HCT116 (cell line): ENCODE data around the gene DPH5. TPM values are rescaled to one million over a fixed set of nuclear protein-coding genes. Genes with fewer than 3 reads are reported as not detected.

Source experiments
- ATAC-seq: fragments of 200-7000 bp; cut with Tn5 transposase; 2 replicates; pipeline ENCODE4 v1.9.1; 2020; ENCODE audit warnings: mild to moderate bottlenecking, moderate library complexity
- BruUV-seq: library from RNA; stranded (reverse); fragments of 400-500 nt; replicated peaks from 2 replicates; lab custom pipeline; 2021; lab: Mats Ljungman, UMichigan
- CTCF ChIA-PET: fragments of 300-600 bp; sonication (Branson Sonifier 250); formaldehyde crosslinking; loops from one replicate; lab custom pipeline; 2021; ENCODE audit warnings: antibody characterized with exemption; lab: Charles Lee
- POLR2A ChIA-PET: fragments of 300-600, 350-600 bp; sonication (Branson Sonifier 250); formaldehyde crosslinking; loops from one replicate; lab custom pipeline; 2021; ENCODE audit warnings: antibody characterized with exemption; lab: Charles Lee
- RAD21 ChIA-PET, 2 experiments: fragments of 300-600 bp; sonication (Branson Sonifier 250); formaldehyde crosslinking; loops; one replicate each; lab custom pipeline; 2023; ENCODE audit warnings: low total read pairs in 2 of 2; ENCODE audit not compliant: uncharacterized antibody in 2 of 2, unreplicated experiment in 2 of 2, low non-redundant PET in 1 of 2; lab: Charles Lee
- DNase-seq: peaks from one replicate; pipeline ENCODE4 v3.0.0-alpha.2; 2010; ENCODE audit warnings: low read depth, low spot score
- H2AFZ ChIP-seq: fragments of 200-600 bp; shearing (Covaris generic), sonication (generic); 2 replicates; pipeline ENCODE4 v1.6.1; 2017; ENCODE audit warnings: low read depth, mixed run types, mixed read lengths, antibody characterized with exemption, low read length; ENCODE audit not compliant: poor library complexity, severe bottlenecking
- H3K27ac ChIP-seq: 2 replicates; pipeline ENCODE4 v1.5.1; 2012; ENCODE audit warnings: low read depth, low read length
- H3K27me3 ChIP-seq: fragments of 200-600 bp; sonication (generic); 2 replicates; pipeline ENCODE4 v1.6.1; 2016; ENCODE audit warnings: mixed run types, low read length, mixed read lengths; ENCODE audit not compliant: insufficient read depth
- H3K36me3 ChIP-seq, 2 experiments: fragments of 200-500 bp in 1 of 2; fragments of 200-600 bp in 1 of 2; sonication (Bioruptor generic) in 1 of 2; sonication (generic) in 1 of 2; 2 replicates each; pipeline versions ENCODE4 v1.5.1 to v1.6.1; 2014 to 2016; ENCODE audit warnings: low read length in 2 of 2, inconsistent platforms in 1 of 2, mixed read lengths in 1 of 2, mixed run types in 1 of 2; ENCODE audit not compliant: insufficient read depth in 2 of 2, control insufficient read depth in 1 of 2
- H3K4me1 ChIP-seq, 2 experiments: fragments of 200-600 bp in 1 of 2; sonication (generic) in 1 of 2; 2 replicates each; pipeline versions ENCODE4 v1.5.1 to v1.6.1; 2012 to 2017; ENCODE audit warnings: low read length in 2 of 2, inconsistent platforms in 1 of 2, mild to moderate bottlenecking in 1 of 2, mixed read lengths in 1 of 2, mixed run types in 1 of 2, moderate library complexity in 1 of 2; ENCODE audit not compliant: insufficient read depth in 2 of 2, control insufficient read depth in 1 of 2
- H3K4me2 ChIP-seq: fragments of 200-600 bp; sonication (generic); 2 replicates; pipeline ENCODE4 v1.6.1; 2017; ENCODE audit warnings: mixed run types, low read length, mixed read lengths
- H3K4me3 ChIP-seq, 2 experiments: fragments of 200-600 bp in 1 of 2; sonication (generic) in 1 of 2; replicated peaks in 1 of 2; 2 replicates each; pipeline ENCODE4 v1.5.1; 2011 to 2016; ENCODE audit warnings: low read length in 2 of 2, control low read depth in 1 of 2, low read depth in 1 of 2, mild to moderate bottlenecking in 1 of 2, mixed read lengths in 1 of 2, mixed run types in 1 of 2
- H3K79me2 ChIP-seq: fragments of 200-600 bp; sonication (generic); 2 replicates; pipeline ENCODE4 v1.6.1; 2017; ENCODE audit warnings: mild to moderate bottlenecking, mixed run types, low read length, moderate library complexity, mixed read lengths; ENCODE audit not compliant: insufficient read depth
- H3K9ac ChIP-seq: fragments of 200-600 bp; sonication (generic); 2 replicates; pipeline ENCODE4 v1.6.1; 2016; ENCODE audit warnings: low read length, mixed read lengths
- H3K9me2 ChIP-seq: fragments of 200-600 bp; sonication (generic), shearing (Covaris generic); 2 replicates; pipeline ENCODE4 v1.6.1; 2017; ENCODE audit warnings: mixed run types, mild to moderate bottlenecking, moderate library complexity; ENCODE audit not compliant: insufficient read depth
- H3K9me3 ChIP-seq, 2 experiments: fragments of 200-500 bp in 1 of 2; fragments of 200-600 bp in 1 of 2; sonication (Bioruptor generic) in 1 of 2; sonication (generic) in 1 of 2; 2 replicates each; pipeline ENCODE4 v1.6.1; 2014 to 2017; ENCODE audit warnings: low read length in 2 of 2, mixed read lengths in 2 of 2, inconsistent platforms in 1 of 2, low read depth in 1 of 2, mild to moderate bottlenecking in 1 of 2, mixed run types in 1 of 2, moderate library complexity in 1 of 2; ENCODE audit not compliant: control insufficient read depth in 1 of 2, insufficient read depth in 1 of 2
- H4K20me1 ChIP-seq: fragments of 200-600 bp; sonication (generic), shearing (Covaris generic); 2 replicates; pipeline ENCODE4 v1.6.1; 2017; ENCODE audit warnings: mixed run types, mild to moderate bottlenecking, moderate library complexity; ENCODE audit not compliant: insufficient read depth
- CTCF ChIP-seq, 3 experiments: fragments of 200-600 bp in 1 of 3; sonication (generic) in 1 of 3; IDR thresholded peaks in 2 of 3; conservative IDR thresholded peaks in 1 of 3; 2 replicates each; pipeline ENCODE4 v1.5.1; 2012 to 2017; ENCODE audit warnings: low read depth in 2 of 3, low read length in 2 of 3, antibody characterized with exemption in 1 of 3, borderline replicate concordance in 1 of 3, control low read depth in 1 of 3, mild to moderate bottlenecking in 1 of 3, mixed read lengths in 1 of 3, mixed run types in 1 of 3, moderate library complexity in 1 of 3; ENCODE audit not compliant: insufficient read depth in 1 of 3
- EGR1 ChIP-seq: IDR thresholded peaks from 2 replicates; pipeline ENCODE4 v1.6.1; 2012; ENCODE audit warnings: low read depth
- ELF1 ChIP-seq: IDR thresholded peaks from 2 replicates; pipeline ENCODE4 v1.6.1; 2012; ENCODE audit warnings: low read depth, borderline replicate concordance
- EZH2 ChIP-seq: fragments of 200-600 bp; sonication (generic); IDR thresholded peaks from 2 replicates; pipeline ENCODE4 v1.6.1; 2017; ENCODE audit warnings: antibody characterized with exemption, mixed run types
- EZH2phosphoT487 ChIP-seq: fragments of 200-600 bp; IDR thresholded peaks from 2 replicates; pipeline ENCODE4 v1.6.1; 2018; ENCODE audit warnings: antibody characterized with exemption, borderline replicate concordance
- JUND ChIP-seq: IDR thresholded peaks from 2 replicates; pipeline ENCODE4 v1.6.1; 2012
- MAX ChIP-seq: IDR thresholded peaks from 2 replicates; pipeline ENCODE4 v1.6.1; 2012
- POLR2A ChIP-seq: IDR thresholded peaks from 2 replicates; pipeline ENCODE4 v1.7.0; 2011; ENCODE audit warnings: borderline replicate concordance; ENCODE audit not compliant: insufficient read depth, insufficient read length; ENCODE audit errors: extremely low read depth
- REST ChIP-seq: IDR thresholded peaks from 2 replicates; pipeline ENCODE4 v1.6.1; 2012; ENCODE audit warnings: low read depth
- SIN3A ChIP-seq: IDR thresholded peaks from 2 replicates; pipeline ENCODE4 v1.6.1; 2012; ENCODE audit warnings: low read depth
- SP1 ChIP-seq: IDR thresholded peaks from 2 replicates; pipeline ENCODE4 v1.6.1; 2012; ENCODE audit warnings: low read depth
- SRF ChIP-seq: IDR thresholded peaks from 2 replicates; pipeline ENCODE4 v1.6.1; 2012; ENCODE audit warnings: low read depth
- ZFX ChIP-seq: fragments of 450-650 bp; IDR thresholded peaks from 2 replicates; pipeline ENCODE4 v1.6.1; 2017
- ZNF274 ChIP-seq: fragments of 200-500 bp; sonication (Bioruptor generic); IDR thresholded peaks from 2 replicates; pipeline ENCODE4 v1.6.1; 2014; ENCODE audit warnings: mild to moderate bottlenecking, low read depth, low read length, inconsistent platforms
- intact Hi-C: fragments of 100-400 bp; cut with micrococcal nuclease; formaldehyde crosslinking; loops from 2 replicates; pipeline ENCODE4 v1.10.0; 2022
- total RNA-seq: library from RNA; stranded (reverse); gene quantifications from one replicate; pipeline ENCODE4 v1.2.1, GENCODE V29; 2021; ENCODE audit not compliant: unreplicated experiment

Gene DPH5
- total RNA-seq, 1 experiment from 2014 or later, result 55.8 TPM

- Histone ChIP-seq H3K9me2 (no peaks in the 10 kb centered on the region), H3K4me1 (no peaks in the 10 kb centered on the region), H3K4me3 (no peak overlapping the region), H3K9ac (no peak overlapping the region), H2AFZ (no peak overlapping the region), H3K4me2 (no peak overlapping the region), H3K27ac (no peak overlapping the region), H3K9me3 (no peaks in the 10 kb centered on the region), H3K79me2 (no peaks in the 10 kb centered on the region), H3K27me3 (no peaks in the 10 kb centered on the region), H3K36me3 (peaks cover 2 to 16% of the 10 kb centered on the region in 2 experiments; a peak in 1 of 4 replicates), H4K20me1 (no peaks in the 10 kb centered on the region)
- no peak for ATAC-seq
- intact Hi-C loops, result no loop called here
- ChIA-PET POLR2A (no interaction called here), CTCF (interaction anchor here (1.1 kb wide), 1 partner anchor 225 kb away, joined by 3 read pairs; no protein-coding TSS in a partner anchor), RAD21 (no interaction called here)
- TF ChIP-seq REST (no peak), ZFX (no peak), SIN3A (no peak)
- BruUV-seq, result no TSS peak
- no peak for DNase-seq
Measured at GRCh38 chr1:101013776-101014175, 11.8 kb downstream of the DPH5 start.

GRCh38 chr1:101008229-101008834, 17.3 kb downstream of the DPH5 start:
- RAD21 ChIA-PET, result no interaction called here
- no peak overlapping the region for H3K27ac ChIP-seq
- H3K4me2 ChIP-seq, result no peak overlapping the region
- no peak for ATAC-seq
- no peaks in the 10 kb centered on the region for H3K27me3 ChIP-seq
- peaks cover 0 to under 1% of the 10 kb centered on the region in 2 experiments; a peak in 1 of 4 replicates for H3K4me1 ChIP-seq
- POLR2A ChIA-PET, result no interaction called here
- intact Hi-C loops, result no loop called here
- no peaks in the 10 kb centered on the region for H3K9me3 ChIP-seq
- no peak for DNase-seq
- H3K9ac ChIP-seq, result no peak overlapping the region
- no peak overlapping the region for H2AFZ ChIP-seq
- BruUV-seq, result no TSS peak
- CTCF ChIA-PET, result no interaction called here
- H3K79me2 ChIP-seq, result no peaks in the 10 kb centered on the region
- H3K9me2 ChIP-seq, result no peaks in the 10 kb centered on the region
- peaks cover 2 to 12% of the 10 kb centered on the region in 2 experiments; a peak in 2 of 4 replicates for H3K36me3 ChIP-seq
- no peaks in the 10 kb centered on the region for H4K20me1 ChIP-seq
- no peak overlapping the region for H3K4me3 ChIP-seq
- no peak for TF ChIP-seq CTCF (IDR thresholded peaks at IDR 0.05 in 2 of 3, conservative IDR thresholded peaks at IDR 0.05 in 1 of 3; ENCODE audit: borderline replicate concordance in 1 of 3, insufficient read depth in 1 of 3, low read depth in 2 of 3, low read length in 2 of 3)
- TF ChIP-seq EGR1, result no peak
- no peak for TF ChIP-seq SRF
- no peak for TF ChIP-seq ZNF274
- TF ChIP-seq SP1, result no peak
- no peak for TF ChIP-seq JUND
- TF ChIP-seq EZH2, result no peak
- TF ChIP-seq MAX, result no peak
- no peak for TF ChIP-seq EZH2phosphoT487
- no peak for TF ChIP-seq POLR2A
- TF ChIP-seq SIN3A, result no peak
- no peak for TF ChIP-seq ELF1
